ENCODE measurements around the gene IFNK. TPM values are rescaled to one million over a fixed set of nuclear protein-coding genes. Genes with fewer than 3 reads are reported as not detected.

Gene IFNK
- total RNA-seq, 8 experiments from 2014 or later = 0.42 to 3.0 (median 0.90) TPM; not detected in 1

- no peak overlapping the region for H3K27ac ChIP-seq
- H3K4me1 ChIP-seq (replicated peaks in 1 of 2) = peaks cover 19 to 40% of the 10 kb centered on the region in 2 donors
- H3K4me3 ChIP-seq = no peak overlapping the region
- ATAC-seq (replicated peaks in 6 of 8) = no peak
- WGBS, 10 experiments = 60 to 100% (median 86%) methylated on average over 1 of the region's 1 CpG; no CpG with 5 or more reads in 3 of the 10 experiments
- in situ Hi-C loops (cut with MboI; ENCODE audit: low pct_unique_long_range_greater_than_20kb in 2 of 9, low sequenced_read_pairs in 9 of 9, unreplicated experiment in 9 of 9) = loop anchor here in 6 of 9 experiments (10.0 to 25.0 kb wide), 4 partner anchors 121 to 496 kb away; no protein-coding TSS in a partner anchor
These were observed 9.2 kb downstream of the IFNK start for GRCh38 chr9:27533311-27533710.

- in situ Hi-C loops (cut with MboI; ENCODE audit: low pct_unique_long_range_greater_than_20kb in 2 of 9, low sequenced_read_pairs in 9 of 9, unreplicated experiment in 9 of 9) = loop anchor here in 6 of 9 experiments (10.0 to 25.0 kb wide), 4 partner anchors 122 to 497 kb away; no protein-coding TSS in a partner anchor
- no peak for ATAC-seq (replicated peaks in 6 of 8)
- peaks cover 19 to 40% of the 10 kb centered on the region in 2 donors for H3K4me1 ChIP-seq (replicated peaks in 1 of 2)
- no peak overlapping the region for H3K27ac ChIP-seq
- 29 to 96% (median 59%) methylated on average over 2 to 4 of the region's 4 CpGs for WGBS, 10 experiments
- H3K4me3 ChIP-seq = no peak overlapping the region
These were observed 10.0 kb downstream of the IFNK start for GRCh38 chr9:27534131-27534530.

- ATAC-seq (replicated peaks in 6 of 8) = no peak
- in situ Hi-C loops (cut with MboI; ENCODE audit: low pct_unique_long_range_greater_than_20kb in 2 of 9, low sequenced_read_pairs in 9 of 9, unreplicated experiment in 9 of 9) = loop anchor here in 6 of 9 experiments (10.0 to 25.0 kb wide), 4 partner anchors 122 to 497 kb away; no protein-coding TSS in a partner anchor
- H3K4me3 ChIP-seq = no peak overlapping the region
- no peak overlapping the region for H3K27ac ChIP-seq
- 57 to 100% (median 94%) methylated on average over 1 to 3 of the region's 3 CpGs for WGBS, 10 experiments
- peaks cover 19 to 40% of the 10 kb centered on the region in 2 donors for H3K4me1 ChIP-seq (replicated peaks in 1 of 2)
These were observed 10.6 kb downstream of the IFNK start for GRCh38 chr9:27534658-27535209.

- WGBS, 10 experiments = 29 to 80% (median 58%) methylated on average over 1 to 2 of the region's 3 CpGs; no CpG with 5 or more reads in 5 of the 10 experiments
- in situ Hi-C loops (cut with MboI; ENCODE audit: low pct_unique_long_range_greater_than_20kb in 2 of 9, low sequenced_read_pairs in 9 of 9, unreplicated experiment in 9 of 9) = loop anchor here in 6 of 9 experiments (10.0 to 25.0 kb wide), 4 partner anchors 123 to 498 kb away; no protein-coding TSS in a partner anchor
- H3K27ac ChIP-seq = no peak overlapping the region
These were observed 11.6 kb downstream of the IFNK start for GRCh38 chr9:27535701-27536118.

GRCh38 chr9:27536168-27536567 is 12.1 kb downstream of the IFNK start:
- in situ Hi-C loops (cut with MboI; ENCODE audit: low pct_unique_long_range_greater_than_20kb in 2 of 9, low sequenced_read_pairs in 9 of 9, unreplicated experiment in 9 of 9) = loop anchor here in 6 of 9 experiments (10.0 to 25.0 kb wide), 4 partner anchors 124 to 499 kb away; no protein-coding TSS in a partner anchor
- no peak overlapping the region for H3K27ac ChIP-seq
- peaks cover 16 to 28% of the 10 kb centered on the region in 2 donors for H3K4me1 ChIP-seq (replicated peaks in 1 of 2)
- 27 to 100% (median 85%) methylated on average over 1 to 3 of the region's 3 CpGs; no CpG with 5 or more reads in 2 of the 10 experiments for WGBS, 10 experiments
- ATAC-seq (replicated peaks in 6 of 8) = no peak
- no peak overlapping the region for H3K4me3 ChIP-seq

More at GRCh38 chr9:27535701-27536118, 11.6 kb downstream of the IFNK start:
- peak in 2 of 8 experiments; percentile 32 to 71 for ATAC-seq (replicated peaks in 6 of 8)
- Histone ChIP-seq H3K4me1 (replicated peaks in 1 of 2) (peaks cover 19 to 32% of the 10 kb centered on the region in 2 donors), H3K4me3 (no peak overlapping the region)

- peak in 1 of 8 experiments; percentile 35 for ATAC-seq (replicated peaks in 6 of 8)
- WGBS, 10 experiments = 58 to 100% (median 85%) methylated on average over 2 to 6 of the region's 7 CpGs; no CpG with 5 or more reads in 2 of the 10 experiments
- Histone ChIP-seq H3K4me3 (no peak overlapping the region), H3K4me1 (replicated peaks in 1 of 2) (peaks cover 12 to 19% of the 10 kb centered on the region in 2 donors), H3K27ac (no peak overlapping the region)
- in situ Hi-C loops (cut with MboI; ENCODE audit: low pct_unique_long_range_greater_than_20kb in 2 of 9, low sequenced_read_pairs in 9 of 9, unreplicated experiment in 9 of 9) = loop anchor here in 6 of 9 experiments (10.0 to 25.0 kb wide), 4 partner anchors 125 to 500 kb away; no protein-coding TSS in a partner anchor
These were observed 12.9 kb downstream of the IFNK start for GRCh38 chr9:27537027-27537435.

GRCh38 chr9:27537756-27538155 is 13.7 kb downstream of the IFNK start:
- Histone ChIP-seq H3K4me3 (no peak overlapping the region), H3K4me1 (replicated peaks in 1 of 2) (peaks cover 8 to 12% of the 10 kb centered on the region in 2 donors), H3K27ac (no peak overlapping the region)
- no peak for ATAC-seq (replicated peaks in 6 of 8)
- 0 to 100% (median 50%) methylated on average over 1 of the region's 1 CpG; no CpG with 5 or more reads in 7 of the 10 experiments for WGBS, 10 experiments
- in situ Hi-C loops (cut with MboI; ENCODE audit: low pct_unique_long_range_greater_than_20kb in 2 of 9, low sequenced_read_pairs in 9 of 9, unreplicated experiment in 9 of 9) = loop anchor here in 6 of 9 experiments (10.0 to 25.0 kb wide), 4 partner anchors 125 to 500 kb away; no protein-coding TSS in a partner anchor

- H3K27ac ChIP-seq = no peak overlapping the region
- H3K4me1 ChIP-seq (replicated peaks in 1 of 2) = peaks cover 4 to 7% of the 10 kb centered on the region in 2 donors
- in situ Hi-C loops (cut with MboI; ENCODE audit: low pct_unique_long_range_greater_than_20kb in 2 of 9, low sequenced_read_pairs in 9 of 9, unreplicated experiment in 9 of 9) = loop anchor here in 6 of 9 experiments (10.0 to 25.0 kb wide), 4 partner anchors 126 to 501 kb away; no protein-coding TSS in a partner anchor
- WGBS, 10 experiments = 76 to 100% (median 88%) methylated on average over 1 to 3 of the region's 3 CpGs; no CpG with 5 or more reads in 2 of the 10 experiments
- H3K4me3 ChIP-seq = no peak overlapping the region
- ATAC-seq (replicated peaks in 6 of 8) = no peak
These were observed 14.6 kb downstream of the IFNK start for GRCh38 chr9:27538647-27539046.

- ATAC-seq (replicated peaks in 6 of 8) = peak in 3 of 8 experiments; percentile 69 to 78 (median 72)
- whole genome bisulfite sequencing, 10 experiments = 6 to 100% (median 90%) methylated on average over 2 to 5 of the region's 5 CpGs; no CpG with 5 or more reads in 1 of the 10 experiments
- no peak overlapping the region for H3K4me3 ChIP-seq
- no peaks in the 10 kb centered on the region for H3K4me1 ChIP-seq (replicated peaks in 1 of 2)
- no peak overlapping the region for H3K27ac ChIP-seq
- in situ Hi-C loops (cut with MboI; ENCODE audit: low pct_unique_long_range_greater_than_20kb in 2 of 9, low sequenced_read_pairs in 9 of 9, unreplicated experiment in 9 of 9) = loop anchor here in 8 of 9 experiments (10.0 to 25.0 kb wide), 5 partner anchors 127 to 502 kb away; no protein-coding TSS in a partner anchor
These were observed 15.7 kb downstream of the IFNK start for GRCh38 chr9:27539479-27540441.

GRCh38 chr9:27540502-27540901 is 16.4 kb downstream of the IFNK start:
- no peak overlapping the region for H3K4me3 ChIP-seq
- no peak overlapping the region for H3K27ac ChIP-seq
- no peaks in the 10 kb centered on the region for H3K4me1 ChIP-seq (replicated peaks in 1 of 2)
- peak in 1 of 8 experiments; percentile 40 for ATAC-seq (replicated peaks in 6 of 8)
- WGBS, 10 experiments = 0 to 100% (median 84%) methylated on average over 1 of the region's 1 CpG
- in situ Hi-C loops (cut with MboI; ENCODE audit: low pct_unique_long_range_greater_than_20kb in 2 of 9, low sequenced_read_pairs in 9 of 9, unreplicated experiment in 9 of 9) = loop anchor here in 7 of 9 experiments (10.0 to 25.0 kb wide), 5 partner anchors 128 to 503 kb away; no protein-coding TSS in a partner anchor

- no peaks in the 10 kb centered on the region for H3K4me1 ChIP-seq (replicated peaks in 1 of 2)
- no peak overlapping the region for H3K4me3 ChIP-seq
- WGBS, 10 experiments = 23 to 100% (median 76%) methylated on average over 1 to 4 of the region's 4 CpGs; no CpG with 5 or more reads in 1 of the 10 experiments
- no peak for ATAC-seq (replicated peaks in 6 of 8)
- H3K27ac ChIP-seq = no peak overlapping the region
- in situ Hi-C loops (cut with MboI; ENCODE audit: low pct_unique_long_range_greater_than_20kb in 2 of 9, low sequenced_read_pairs in 9 of 9, unreplicated experiment in 9 of 9) = loop anchor here in 7 of 9 experiments (10.0 to 25.0 kb wide), 5 partner anchors 129 to 504 kb away; no protein-coding TSS in a partner anchor
These were observed 17.6 kb downstream of the IFNK start for GRCh38 chr9:27541740-27542139.

GRCh38 chr9:27542508-27542907 is 18.4 kb downstream of the IFNK start:
- in situ Hi-C loops (cut with MboI; ENCODE audit: low pct_unique_long_range_greater_than_20kb in 2 of 9, low sequenced_read_pairs in 9 of 9, unreplicated experiment in 9 of 9) = loop anchor here in 7 of 9 experiments (10.0 to 25.0 kb wide), 5 partner anchors 130 to 505 kb away; no protein-coding TSS in a partner anchor
- H3K4me1 ChIP-seq (replicated peaks in 1 of 2) = no peaks in the 10 kb centered on the region
- H3K4me3 ChIP-seq = no peak overlapping the region
- no peak for ATAC-seq (replicated peaks in 6 of 8)
- 38 to 100% (median 88%) methylated on average over 1 to 2 of the region's 2 CpGs; no CpG with 5 or more reads in 1 of the 10 experiments for WGBS, 10 experiments
- H3K27ac ChIP-seq = no peak overlapping the region

Data from motor neuron (in vitro differentiated cells).